Spleen (tissue), 11 donors: ENCODE results near the gene HMX2. TPM values are rescaled to one million over a fixed set of nuclear protein-coding genes. Genes with fewer than 3 reads are reported as not detected.
A peak's percentile ranks its signal among the peaks of the same experiment; 100 is the strongest.

Source experiments
- DNase-seq: peaks from one replicate; pipeline ENCODE4 v3.0.0-alpha.2; 2020
- H3K27ac ChIP-seq, 8 donors: fragments of 200-600 bp; sonication (generic) in 7 of 8; 1 replicate in 4 of 8; 2 replicates in 4 of 8; pipeline versions ENCODE4 v1.5.0 to v1.8.0; 2016 to 2021; ENCODE audit warnings: inconsistent platforms in 4 of 8, mild to moderate bottlenecking in 4 of 8, moderate library complexity in 1 of 8
- H3K27me3 ChIP-seq, 7 donors: fragments of 200-600 bp; sonication (generic) in 6 of 7; replicated peaks in 1 of 7; 1 replicate in 4 of 7; 2 replicates in 3 of 7; pipeline versions ENCODE4 v1.5.0 to v1.8.0; 2016 to 2021; ENCODE audit warnings: inconsistent platforms in 3 of 7, mild to moderate bottlenecking in 1 of 7
- H3K36me3 ChIP-seq, 6 donors: fragments of 200-600 bp; sonication (generic) in 5 of 6; 1 replicate in 4 of 6; 2 replicates in 2 of 6; pipeline versions ENCODE4 v1.5.0 to v1.8.0; 2016 to 2021; ENCODE audit warnings: inconsistent platforms in 2 of 6
- H3K4me1 ChIP-seq, 6 donors: fragments of 200-600 bp; sonication (generic) in 5 of 6; 1 replicate in 3 of 6; 2 replicates in 3 of 6; pipeline versions ENCODE4 v1.5.0 to v1.8.0; 2016 to 2021; ENCODE audit warnings: inconsistent platforms in 3 of 6
- H3K4me3 ChIP-seq, 8 donors: fragments of 200-600 bp; sonication (generic) in 7 of 8; 1 replicate in 4 of 8; 2 replicates in 4 of 8; pipeline versions ENCODE4 v1.5.0 to v1.8.0; 2016 to 2021; ENCODE audit warnings: inconsistent platforms in 4 of 8, mild to moderate bottlenecking in 4 of 8, moderate library complexity in 2 of 8
- H3K9me3 ChIP-seq, 8 donors: fragments of 200-600 bp; sonication (generic) in 7 of 8; 1 replicate in 4 of 8; 2 replicates in 4 of 8; pipeline versions ENCODE4 v1.5.0 to v1.8.0; 2016 to 2021; ENCODE audit warnings: inconsistent platforms in 4 of 8
- CTCF ChIP-seq, 11 experiments: fragments of 200-600 bp in 7 of 11; fragments of 450-650 bp in 4 of 11; sonication (generic) in 4 of 11; IDR thresholded peaks in 8 of 11; conservative IDR thresholded peaks in 3 of 11; 1 replicate in 7 of 11; 2 replicates in 4 of 11; pipeline versions ENCODE4 v1.4.0 to v1.8.0; 2016 to 2021; ENCODE audit warnings: antibody characterized with exemption in 11 of 11, inconsistent platforms in 4 of 11, mild to moderate bottlenecking in 1 of 11
- POLR2A ChIP-seq, 3 donors: fragments of 450-650 bp; IDR thresholded peaks; one replicate each; pipeline ENCODE4 v1.5.1; 2017; ENCODE audit warnings: antibody characterized with exemption in 3 of 3, mild to moderate bottlenecking in 1 of 3
- POLR2AphosphoS5 ChIP-seq, 3 donors: sonication (generic); formaldehyde crosslinking; IDR thresholded peaks; one replicate each; pipeline ENCODE4 v1.5.1; 2017; ENCODE audit warnings: antibody characterized with exemption in 3 of 3
- WGBS, 5 donors: extraction: QIAGEN DNeasy Blood & Tissue Kit in 3 of 5; methylation state at CpG; one replicate each; pipeline versions ENCODE4 v1.1.5 to v1.1.7; 2013 to 2018; 5-methylcytosine and 5-hydroxymethylcytosine counted together
- intact Hi-C: fragments of 100-400 bp; cut with DNase I; formaldehyde crosslinking; loops from one replicate; pipeline ENCODE4 v1.15.0; 2023; ENCODE audit warnings: low total_unique reads
- polyA plus RNA-seq, 3 donors: library from polyadenylated mRNA; stranded (reverse); fragments of 200-250 nt; gene quantifications; one replicate each; pipeline ENCODE4 v1.2.1, GENCODE V29; 2013
- total RNA-seq, 7 donors: library from RNA; depleted of rRNA in 3 of 7; stranded (reverse); fragments of >200 nt in 3 of 7; fragmentation: NEBNext Ultra II Directional in 4 of 7; extraction: Animal tissue kit (Norgen Biotek cat#: 25700) in 4 of 7; gene quantifications; one replicate each; pipeline versions ENCODE4 v1.1.0 to v1.2.1, GENCODE V29; 2016 to 2021
- donor health status: healthy with polysubstance abuse.
- donor health status: DM: no; HTN: no; CAD: no; lungs with moderate emphysema.
- donor health status: DM: no; HTN: no; CAD: no.
- donor health status: Bipolar disorder and iron deficiency.
- donor health status: healthy.
- donor health status: DM: no; HTN: no; CAD: no.
- donor health status: DM: yes; HTN: yes; CAD: no.

HMX2 gene
- total and polyA plus RNA-seq, 10 donors = 0.08 TPM; not detected in 9

- Histone ChIP-seq H3K4me1 (peaks cover 42 to 77% (median 73%) of the 10 kb centered on the region in 6 donors), H3K27me3 (peaks cover 19 to 50% (median 43%) of the 10 kb centered on the region in 7 donors), H3K4me3 (peak overlapping the region in 5 of 8 donors; percentile 88 to 97 (median 95)), H3K9me3 (no peaks in the 10 kb centered on the region), H3K36me3 (peaks cover 0 to 32% (median 24%) of the 10 kb centered on the region in 6 donors), H3K27ac (peak overlapping the region in 4 of 8 donors; percentile 2 to 95 (median 92))
- WGBS, 5 donors = 35 to 42% (median 40%) methylated on average over 9 of the region's 9 CpGs
- no peak for TF ChIP-seq POLR2A (IDR thresholded peaks at IDR 0.05)
- TF ChIP-seq CTCF (IDR thresholded peaks at IDR 0.05 in 8 of 11, conservative IDR thresholded peaks at IDR 0.05 in 3 of 11) = no peak
- TF ChIP-seq POLR2AphosphoS5 (IDR thresholded peaks at IDR 0.05) = no peak
- intact Hi-C loops = loop anchor here (10.0 kb wide), 1 partner anchor 199 kb away; the partner anchor contains the start of gene C10orf88
- DNase-seq = peak; percentile 69
Observed at GRCh38 chr10:123153486-123154091, 5.7 kb downstream of the HMX2 start.

GRCh38 chr10:123154092-123154710 is 6.3 kb downstream of the HMX2 start, which contains the start of gene BUB3:
Gene BUB3, plus strand, starts transcription at chr10:123154402. Its CDS starts 516 bp downstream, at chr10:123154918.
- Histone ChIP-seq H3K27ac (peak within 1 kb of the TSS; percentile 91 to 97 (median 95)), H3K4me3 (peak within 1 kb of the TSS; percentile 88 to 97 (median 94)), H3K9me3 (no peaks in the 10 kb centered on the region), H3K27me3 (peaks cover 17 to 43% (median 37%) of the 10 kb centered on the region in 7 donors), H3K4me1 (peaks cover 39 to 77% (median 71%) of the 10 kb centered on the region in 6 donors), H3K36me3 (peaks cover 0 to 39% (median 24%) of the 10 kb centered on the region in 6 donors)
- 0 to 1% (median 0%) methylated on average over 45 to 50 of the region's 50 CpGs for WGBS, 5 donors
- peak; percentile 98 for DNase-seq
- intact Hi-C loops = loop anchor here (10.0 kb wide), 1 partner anchor 199 kb away; the partner anchor contains the start of gene C10orf88
- TF ChIP-seq CTCF (IDR thresholded peaks at IDR 0.05 in 8 of 11, conservative IDR thresholded peaks at IDR 0.05 in 3 of 11) (peak in 9 of 11 experiments; percentile 28 to 69 (median 49)), POLR2AphosphoS5 (IDR thresholded peaks at IDR 0.05) (peak; percentile 95 to 99 (median 97)), POLR2A (IDR thresholded peaks at IDR 0.05) (peak in 2 of 3 donors; percentile 68 to 72)

GRCh38 chr10:123154711-123155505 is 7.0 kb downstream of the HMX2 start:
- peak; percentile 95 for DNase-seq
- H3K4me1 ChIP-seq = peaks cover 32 to 77% (median 69%) of the 10 kb centered on the region in 6 donors
- peak overlapping the region; percentile 88 to 97 (median 94) for H3K4me3 ChIP-seq
- no peaks in the 10 kb centered on the region for H3K9me3 ChIP-seq
- H3K27me3 ChIP-seq = peaks cover 13 to 36% (median 30%) of the 10 kb centered on the region in 7 donors
- intact Hi-C loops = loop anchor here (10.0 kb wide), 1 partner anchor 200 kb away; the partner anchor contains the start of gene C10orf88
- H3K27ac ChIP-seq = peak overlapping the region; percentile 91 to 97 (median 95)
- WGBS, 5 donors = 6 to 14% (median 8%) methylated on average over 25 to 49 of the region's 49 CpGs
- TF ChIP-seq POLR2A (IDR thresholded peaks at IDR 0.05) (no peak), POLR2AphosphoS5 (IDR thresholded peaks at IDR 0.05) (no peak), CTCF (IDR thresholded peaks at IDR 0.05 in 8 of 11, conservative IDR thresholded peaks at IDR 0.05 in 3 of 11) (no peak)
- peaks cover 0 to 44% (median 24%) of the 10 kb centered on the region in 6 donors for H3K36me3 ChIP-seq
